ENCODE data around the gene RAD52. TPM values are rescaled to one million over a fixed set of nuclear protein-coding genes. Genes with fewer than 3 reads are reported as not detected.

Gene RAD52
- total and polyA plus RNA-seq, 4 donors: 4.4 to 25.7 (median 13.7) TPM

GRCh38 chr12:916240-916639 is 33.3 kb downstream of the RAD52 start:
- no peak for ATAC-seq (ENCODE audit: low FRiP score)
- H3K36me3 ChIP-seq (ENCODE audit: control insufficient read depth in 1 of 2, insufficient read depth in 2 of 2, low read length in 1 of 2): peaks cover 0 to 7% of the 10 kb centered on the region in 2 donors
- intact Hi-C loops (cut with DNase I): no loop called here
- H3K27me3 ChIP-seq (ENCODE audit: control insufficient read depth in 1 of 2, insufficient read depth in 2 of 2, low read length in 1 of 2): no peaks in the 10 kb centered on the region
- no peak for DNase-seq
- H3K4me1 ChIP-seq (ENCODE audit: control insufficient read depth in 1 of 2, insufficient read depth in 2 of 2, low read length in 2 of 2): peaks cover 0 to 3% of the 10 kb centered on the region in 2 donors
- WGBS, 2 donors: 94 to 95% methylated on average over 27 of the region's 27 CpGs
- H3K27ac ChIP-seq (ENCODE audit: low read depth in 1 of 2, low read length in 2 of 2): no peak overlapping the region
- H3K4me3 ChIP-seq (ENCODE audit: low read length in 2 of 2): no peak overlapping the region
- H3K9me3 ChIP-seq (ENCODE audit: control insufficient read depth, low read length): no peaks in the 10 kb centered on the region

DNA sequence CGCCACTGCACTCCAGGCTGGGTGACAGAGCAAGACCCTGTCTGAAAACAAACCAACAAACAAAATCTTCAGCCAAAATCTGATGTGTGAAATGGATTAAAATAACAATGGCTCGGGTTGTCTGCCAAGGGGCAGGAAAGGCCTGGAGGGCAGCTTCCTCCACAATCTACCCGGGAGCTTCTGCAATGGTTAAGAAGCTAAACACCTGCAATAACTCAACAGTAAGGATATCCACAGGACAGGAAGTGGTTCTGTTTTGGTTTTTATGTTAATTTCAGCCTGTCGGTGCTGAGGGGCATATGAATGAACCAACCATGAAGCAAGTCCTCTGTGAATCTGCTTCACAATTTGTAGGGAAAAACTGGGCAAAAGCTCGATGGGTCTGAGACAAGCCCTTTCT is 34.4 kb downstream of the RAD52 start:
- no peaks in the 10 kb centered on the region for H3K27me3 ChIP-seq (ENCODE audit: control insufficient read depth in 1 of 2, insufficient read depth in 2 of 2, low read length in 1 of 2)
- H3K4me1 ChIP-seq (ENCODE audit: control insufficient read depth in 1 of 2, insufficient read depth in 2 of 2, low read length in 2 of 2): peaks cover 0 to 3% of the 10 kb centered on the region in 2 donors
- DNase-seq (no peak), ATAC-seq (ENCODE audit: low FRiP score) (no peak)
- 69 to 84% methylated on average over 5 of the region's 5 CpGs for WGBS, 2 donors
- peaks cover 0 to 7% of the 10 kb centered on the region in 2 donors for H3K36me3 ChIP-seq (ENCODE audit: control insufficient read depth in 1 of 2, insufficient read depth in 2 of 2, low read length in 1 of 2)
- intact Hi-C loops (cut with DNase I): no loop called here
- H3K27ac ChIP-seq (ENCODE audit: low read depth in 1 of 2, low read length in 2 of 2): no peak overlapping the region
- H3K4me3 ChIP-seq (ENCODE audit: low read length in 2 of 2): no peak overlapping the region
- H3K9me3 ChIP-seq (ENCODE audit: control insufficient read depth, low read length): no peaks in the 10 kb centered on the region

DNA sequence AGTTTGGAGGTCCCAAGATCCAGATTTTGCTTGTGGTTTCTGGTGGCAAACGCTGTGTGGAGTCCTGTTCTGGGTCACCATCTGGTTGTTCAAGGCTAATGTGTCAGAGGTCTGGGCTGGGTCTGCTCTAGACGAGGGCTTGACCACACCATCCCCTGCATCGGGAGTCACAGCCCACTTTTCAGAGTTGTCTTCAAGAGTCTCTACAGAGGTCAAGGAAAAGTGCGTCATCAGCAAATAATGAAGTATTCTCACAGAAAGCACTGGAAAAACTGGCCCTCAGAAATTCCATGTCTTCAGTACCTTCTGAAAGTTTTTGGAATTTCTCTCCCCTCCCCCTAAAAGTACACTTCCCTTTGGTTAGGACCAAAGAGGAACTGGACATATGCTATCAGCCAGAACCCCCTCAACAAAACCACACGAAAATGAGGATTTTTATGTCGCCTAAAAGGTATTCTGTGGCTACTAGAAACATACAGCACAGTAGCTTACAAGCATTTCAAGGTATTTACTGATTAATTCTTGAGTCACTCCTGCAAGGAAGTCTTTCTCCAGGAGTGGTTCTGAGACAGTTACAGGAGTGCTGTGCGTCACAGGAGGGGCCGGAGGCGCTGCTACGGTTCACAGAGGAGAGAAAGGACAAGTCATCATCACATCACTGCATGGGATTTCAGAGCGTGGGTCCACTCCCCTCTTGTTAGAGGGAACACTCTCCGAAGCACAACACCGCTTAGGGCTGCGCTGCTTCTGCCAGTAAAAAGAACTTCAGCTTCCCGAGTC is 35.4 kb downstream of the RAD52 start:
- no peak for DNase-seq

DNA sequence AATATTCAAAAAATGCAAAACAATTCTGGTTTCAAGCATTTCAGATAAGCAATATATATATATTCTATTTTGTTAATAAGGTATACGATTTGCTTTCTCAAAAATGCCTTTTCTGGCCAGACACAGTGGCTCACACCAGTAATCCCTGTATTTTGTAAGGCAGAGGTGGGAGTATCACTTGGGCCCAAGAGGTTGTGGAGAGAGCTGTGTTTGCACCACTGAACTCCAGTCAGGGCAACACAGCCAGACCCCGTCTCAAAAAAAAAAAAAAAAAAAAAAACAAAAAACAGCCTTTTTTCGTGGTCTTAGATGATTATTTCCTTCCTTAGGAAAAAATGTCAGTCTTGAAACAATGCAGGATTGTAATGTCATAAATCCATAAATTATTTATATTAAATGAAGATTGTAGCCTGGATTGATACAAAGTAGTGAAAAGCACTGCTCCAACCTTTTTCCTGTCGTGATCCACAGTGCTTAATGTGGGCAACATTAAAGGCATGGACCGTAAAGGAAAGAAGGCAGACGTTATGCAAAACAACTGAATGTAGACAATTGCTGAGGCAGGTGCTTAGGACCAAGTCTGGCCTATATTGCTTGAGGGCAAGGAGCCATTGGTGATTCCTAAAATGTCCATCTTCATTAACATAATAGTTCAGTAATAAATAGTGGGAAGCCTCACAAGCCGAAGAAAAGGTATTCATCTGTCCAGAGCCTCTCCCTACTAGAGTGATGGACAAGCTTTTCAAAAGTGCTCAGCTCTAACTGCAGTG is 36.8 kb downstream of the RAD52 start:
- Histone ChIP-seq H3K4me3 (ENCODE audit: low read length in 2 of 2) (no peak overlapping the region), H3K27me3 (ENCODE audit: control insufficient read depth in 1 of 2, insufficient read depth in 2 of 2, low read length in 1 of 2) (no peaks in the 10 kb centered on the region), H3K9me3 (ENCODE audit: control insufficient read depth, low read length) (no peaks in the 10 kb centered on the region), H3K4me1 (ENCODE audit: control insufficient read depth in 1 of 2, insufficient read depth in 2 of 2, low read length in 2 of 2) (peaks cover 0 to 3% of the 10 kb centered on the region in 2 donors), H3K27ac (ENCODE audit: low read depth in 1 of 2, low read length in 2 of 2) (no peak overlapping the region), H3K36me3 (ENCODE audit: control insufficient read depth in 1 of 2, insufficient read depth in 2 of 2, low read length in 1 of 2) (peaks cover under 1 to 9% of the 10 kb centered on the region in 2 donors)
- WGBS, 2 donors: 86% methylated on average over 7 of the region's 7 CpGs
- no peak for DNase-seq
- intact Hi-C loops (cut with DNase I): no loop called here
- ATAC-seq (ENCODE audit: low FRiP score): no peak

More for the DNA sequence above, 35.4 kb downstream of the RAD52 start:
- H3K4me1 ChIP-seq (ENCODE audit: control insufficient read depth in 1 of 2, insufficient read depth in 2 of 2, low read length in 2 of 2): peaks cover 0 to 3% of the 10 kb centered on the region in 2 donors
- no peak overlapping the region for H3K4me3 ChIP-seq (ENCODE audit: low read length in 2 of 2)
- intact Hi-C loops (cut with DNase I): no loop called here
- H3K36me3 ChIP-seq (ENCODE audit: control insufficient read depth in 1 of 2, insufficient read depth in 2 of 2, low read length in 1 of 2): peaks cover 0 to 7% of the 10 kb centered on the region in 2 donors
- WGBS, 2 donors: 85 to 88% methylated on average over 15 of the region's 15 CpGs
- ATAC-seq (ENCODE audit: low FRiP score): no peak
- H3K27ac ChIP-seq (ENCODE audit: low read depth in 1 of 2, low read length in 2 of 2): no peak overlapping the region
- no peaks in the 10 kb centered on the region for H3K9me3 ChIP-seq (ENCODE audit: control insufficient read depth, low read length)
- H3K27me3 ChIP-seq (ENCODE audit: control insufficient read depth in 1 of 2, insufficient read depth in 2 of 2, low read length in 1 of 2): no peaks in the 10 kb centered on the region

- no peaks in the 10 kb centered on the region for H3K9me3 ChIP-seq (ENCODE audit: control insufficient read depth, low read length)
- WGBS, 2 donors: 31 to 34% methylated on average over 10 of the region's 10 CpGs
- ATAC-seq (ENCODE audit: low FRiP score) (peak; percentile 40), DNase-seq (no peak)
- H3K4me1 ChIP-seq (ENCODE audit: control insufficient read depth in 1 of 2, insufficient read depth in 2 of 2, low read length in 2 of 2): peaks cover 0 to 3% of the 10 kb centered on the region in 2 donors
- H3K4me3 ChIP-seq (ENCODE audit: low read length in 2 of 2): no peak overlapping the region
- intact Hi-C loops (cut with DNase I): no loop called here
- H3K27ac ChIP-seq (ENCODE audit: low read depth in 1 of 2, low read length in 2 of 2): no peak overlapping the region
- no peaks in the 10 kb centered on the region for H3K27me3 ChIP-seq (ENCODE audit: control insufficient read depth in 1 of 2, insufficient read depth in 2 of 2, low read length in 1 of 2)
- H3K36me3 ChIP-seq (ENCODE audit: control insufficient read depth in 1 of 2, insufficient read depth in 2 of 2, low read length in 1 of 2): peaks cover 3 to 7% of the 10 kb centered on the region in 2 donors
These were observed 38.2 kb downstream of the RAD52 start for GRCh38 chr12:911191-911826.

- WGBS, 2 donors: 71 to 75% methylated on average over 4 of the region's 4 CpGs
- Histone ChIP-seq H3K9me3 (ENCODE audit: control insufficient read depth, low read length) (no peaks in the 10 kb centered on the region), H3K4me1 (ENCODE audit: control insufficient read depth in 1 of 2, insufficient read depth in 2 of 2, low read length in 2 of 2) (peaks cover 0 to 3% of the 10 kb centered on the region in 2 donors), H3K27me3 (ENCODE audit: control insufficient read depth in 1 of 2, insufficient read depth in 2 of 2, low read length in 1 of 2) (no peaks in the 10 kb centered on the region), H3K4me3 (ENCODE audit: low read length in 2 of 2) (no peak overlapping the region), H3K36me3 (ENCODE audit: control insufficient read depth in 1 of 2, insufficient read depth in 2 of 2, low read length in 1 of 2) (peaks cover 3 to 10% of the 10 kb centered on the region in 2 donors), H3K27ac (ENCODE audit: low read depth in 1 of 2, low read length in 2 of 2) (no peak overlapping the region)
- DNase-seq (no peak), ATAC-seq (ENCODE audit: low FRiP score) (no peak)
- intact Hi-C loops (cut with DNase I): no loop called here
These were observed 39.1 kb downstream of the RAD52 start for GRCh38 chr12:910416-910815.

DNA sequence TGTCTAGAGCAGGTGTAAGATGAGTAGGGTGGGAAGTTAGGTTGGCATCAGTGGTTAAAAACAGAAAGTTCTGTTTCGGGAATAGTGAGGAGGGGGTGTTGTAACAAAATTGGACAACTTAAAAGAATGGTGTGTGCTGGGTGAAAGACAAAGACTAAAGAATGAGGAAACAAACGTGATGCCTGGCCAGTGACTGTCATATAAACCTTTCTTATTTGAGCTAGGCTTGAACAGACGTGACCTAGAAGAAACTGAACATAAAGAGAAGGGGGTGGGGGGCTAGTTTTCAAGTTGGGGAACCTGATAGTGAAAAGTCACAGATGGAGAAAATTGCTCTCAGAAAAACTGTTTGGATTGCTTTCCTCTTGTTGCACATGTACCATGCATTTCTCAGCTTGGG is 39.6 kb downstream of the RAD52 start:
- WGBS, 2 donors: 75 to 83% methylated on average over 3 of the region's 3 CpGs
- Histone ChIP-seq H3K27me3 (ENCODE audit: control insufficient read depth in 1 of 2, insufficient read depth in 2 of 2, low read length in 1 of 2) (no peaks in the 10 kb centered on the region), H3K4me3 (ENCODE audit: low read length in 2 of 2) (no peak overlapping the region), H3K9me3 (ENCODE audit: control insufficient read depth, low read length) (no peaks in the 10 kb centered on the region), H3K27ac (ENCODE audit: low read depth in 1 of 2, low read length in 2 of 2) (no peak overlapping the region), H3K4me1 (ENCODE audit: control insufficient read depth in 1 of 2, insufficient read depth in 2 of 2, low read length in 2 of 2) (peaks cover 0 to 3% of the 10 kb centered on the region in 2 donors), H3K36me3 (ENCODE audit: control insufficient read depth in 1 of 2, insufficient read depth in 2 of 2, low read length in 1 of 2) (peaks cover 3 to 12% of the 10 kb centered on the region in 2 donors)
- ATAC-seq (ENCODE audit: low FRiP score) (no peak), DNase-seq (no peak)
- intact Hi-C loops (cut with DNase I): no loop called here

GRCh38 chr12:907413-908185 is 41.9 kb downstream of the RAD52 start:
- 77 to 79% methylated on average over 16 of the region's 16 CpGs for WGBS, 2 donors
- intact Hi-C loops (cut with DNase I): no loop called here
- Histone ChIP-seq H3K27ac (ENCODE audit: low read depth in 1 of 2, low read length in 2 of 2) (no peak overlapping the region), H3K4me1 (ENCODE audit: control insufficient read depth in 1 of 2, insufficient read depth in 2 of 2, low read length in 2 of 2) (peaks cover 0 to 3% of the 10 kb centered on the region in 2 donors), H3K27me3 (ENCODE audit: control insufficient read depth in 1 of 2, insufficient read depth in 2 of 2, low read length in 1 of 2) (no peaks in the 10 kb centered on the region), H3K9me3 (ENCODE audit: control insufficient read depth, low read length) (no peaks in the 10 kb centered on the region), H3K4me3 (ENCODE audit: low read length in 2 of 2) (no peak overlapping the region), H3K36me3 (ENCODE audit: control insufficient read depth in 1 of 2, insufficient read depth in 2 of 2, low read length in 1 of 2) (peaks cover 8 to 15% of the 10 kb centered on the region in 2 donors)
- DNase-seq (no peak), ATAC-seq (ENCODE audit: low FRiP score) (no peak)
